ENCODE results near the gene GRPEL2.

DNA sequence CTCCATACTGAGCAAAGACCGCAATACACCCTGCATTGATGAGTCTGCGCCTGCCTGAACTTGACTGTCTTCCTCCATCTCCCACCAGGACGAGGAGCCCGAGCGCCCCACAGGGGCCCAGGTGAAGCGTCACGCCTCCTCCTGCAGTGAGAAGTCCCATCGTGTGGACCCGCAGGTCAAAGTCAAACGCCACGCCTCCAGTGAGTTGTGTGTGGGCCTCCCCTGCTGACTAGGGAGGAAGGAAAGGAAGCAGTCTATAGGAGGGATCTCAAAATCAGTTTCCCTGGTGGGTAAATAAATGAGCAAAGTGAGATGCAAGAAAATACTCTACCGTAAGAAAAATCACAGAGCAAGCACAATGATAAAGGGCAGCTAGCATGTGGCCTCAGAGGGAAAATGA lies 22.8 kb upstream of the GRPEL2 start:
- no peak for TF ChIP-seq POLR2A (IDR thresholded peaks at IDR 0.05)
- TF ChIP-seq, protein P1, sequence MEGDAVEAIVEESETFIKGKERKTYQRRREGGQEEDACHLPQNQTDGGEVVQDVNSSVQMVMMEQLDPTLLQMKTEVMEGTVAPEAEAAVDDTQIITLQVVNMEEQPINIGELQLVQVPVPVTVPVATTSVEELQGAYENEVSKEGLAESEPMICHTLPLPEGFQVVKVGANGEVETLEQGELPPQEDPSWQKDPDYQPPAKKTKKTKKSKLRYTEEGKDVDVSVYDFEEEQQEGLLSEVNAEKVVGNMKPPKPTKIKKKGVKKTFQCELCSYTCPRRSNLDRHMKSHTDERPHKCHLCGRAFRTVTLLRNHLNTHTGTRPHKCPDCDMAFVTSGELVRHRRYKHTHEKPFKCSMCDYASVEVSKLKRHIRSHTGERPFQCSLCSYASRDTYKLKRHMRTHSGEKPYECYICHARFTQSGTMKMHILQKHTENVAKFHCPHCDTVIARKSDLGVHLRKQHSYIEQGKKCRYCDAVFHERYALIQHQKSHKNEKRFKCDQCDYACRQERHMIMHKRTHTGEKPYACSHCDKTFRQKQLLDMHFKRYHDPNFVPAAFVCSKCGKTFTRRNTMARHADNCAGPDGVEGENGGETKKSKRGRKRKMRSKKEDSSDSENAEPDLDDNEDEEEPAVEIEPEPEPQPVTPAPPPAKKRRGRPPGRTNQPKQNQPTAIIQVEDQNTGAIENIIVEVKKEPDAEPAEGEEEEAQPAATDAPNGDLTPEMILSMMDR (IDR thresholded peaks at IDR 0.05), result no peak
